SK-N-SH (cell line): ENCODE data around the gene NKX2-3.

Experiments used
- MAX ChIP-seq: IDR thresholded peaks from 2 replicates; pipeline ENCODE4 v1.4.0; 2012; ENCODE audit warnings: low read depth
- POLR2AphosphoS5 ChIP-seq: IDR thresholded peaks from 2 replicates; pipeline ENCODE4 v1.6.1; 2012; ENCODE audit warnings: low read depth, low read length
- RAD21 ChIP-seq: IDR thresholded peaks from 2 replicates; pipeline ENCODE4 v1.6.1; 2012; ENCODE audit warnings: mild to moderate bottlenecking, low read length
- TF ChIP-seq, protein P1 (sequence below): fragments of 150-350 bp; IDR thresholded peaks from 2 replicates; pipeline ENCODE4 v1.6.1; 2017; ENCODE audit warnings: antibody characterized with exemption, low read length, low read depth, borderline replicate concordance
- TF ChIP-seq, protein P2 (sequence below): fragments of 200-600 bp; sonication (generic); IDR thresholded peaks from 2 replicates; pipeline ENCODE4 v1.6.1; 2017; ENCODE audit warnings: antibody characterized with exemption, mild to moderate bottlenecking, moderate library complexity

DNA sequence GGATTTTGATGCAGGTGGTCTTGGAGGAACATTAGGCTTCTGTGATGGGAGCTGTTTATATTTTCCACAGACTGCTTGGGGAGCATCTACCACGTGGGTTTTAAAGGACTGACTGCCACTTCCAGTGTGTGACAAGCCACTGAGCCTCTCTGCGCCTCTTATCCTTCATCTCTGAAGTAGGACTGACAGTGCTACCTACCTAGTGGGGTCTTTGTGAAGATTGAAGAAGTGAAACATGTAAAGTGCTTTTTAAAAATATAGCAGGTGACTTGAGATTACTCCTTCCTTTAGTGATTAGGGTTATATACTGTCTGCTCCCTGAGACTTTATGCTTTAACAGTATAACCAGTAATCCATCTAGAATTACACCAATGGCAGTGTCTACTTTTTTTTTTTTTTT is 29.9 kb downstream of the NKX2-3 start:
- TF ChIP-seq, protein P1, sequence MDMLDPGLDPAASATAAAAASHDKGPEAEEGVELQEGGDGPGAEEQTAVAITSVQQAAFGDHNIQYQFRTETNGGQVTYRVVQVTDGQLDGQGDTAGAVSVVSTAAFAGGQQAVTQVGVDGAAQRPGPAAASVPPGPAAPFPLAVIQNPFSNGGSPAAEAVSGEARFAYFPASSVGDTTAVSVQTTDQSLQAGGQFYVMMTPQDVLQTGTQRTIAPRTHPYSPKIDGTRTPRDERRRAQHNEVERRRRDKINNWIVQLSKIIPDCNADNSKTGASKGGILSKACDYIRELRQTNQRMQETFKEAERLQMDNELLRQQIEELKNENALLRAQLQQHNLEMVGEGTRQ = no peak
- no peak for TF ChIP-seq MAX
- TF ChIP-seq, protein P2, sequence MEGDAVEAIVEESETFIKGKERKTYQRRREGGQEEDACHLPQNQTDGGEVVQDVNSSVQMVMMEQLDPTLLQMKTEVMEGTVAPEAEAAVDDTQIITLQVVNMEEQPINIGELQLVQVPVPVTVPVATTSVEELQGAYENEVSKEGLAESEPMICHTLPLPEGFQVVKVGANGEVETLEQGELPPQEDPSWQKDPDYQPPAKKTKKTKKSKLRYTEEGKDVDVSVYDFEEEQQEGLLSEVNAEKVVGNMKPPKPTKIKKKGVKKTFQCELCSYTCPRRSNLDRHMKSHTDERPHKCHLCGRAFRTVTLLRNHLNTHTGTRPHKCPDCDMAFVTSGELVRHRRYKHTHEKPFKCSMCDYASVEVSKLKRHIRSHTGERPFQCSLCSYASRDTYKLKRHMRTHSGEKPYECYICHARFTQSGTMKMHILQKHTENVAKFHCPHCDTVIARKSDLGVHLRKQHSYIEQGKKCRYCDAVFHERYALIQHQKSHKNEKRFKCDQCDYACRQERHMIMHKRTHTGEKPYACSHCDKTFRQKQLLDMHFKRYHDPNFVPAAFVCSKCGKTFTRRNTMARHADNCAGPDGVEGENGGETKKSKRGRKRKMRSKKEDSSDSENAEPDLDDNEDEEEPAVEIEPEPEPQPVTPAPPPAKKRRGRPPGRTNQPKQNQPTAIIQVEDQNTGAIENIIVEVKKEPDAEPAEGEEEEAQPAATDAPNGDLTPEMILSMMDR = no peak
- TF ChIP-seq POLR2AphosphoS5 = no peak
- TF ChIP-seq RAD21 = no peak
